Neural progenitor cell (in vitro differentiated cells): ENCODE results near the gene SAA4. TPM values are rescaled to one million over a fixed set of nuclear protein-coding genes. Genes with fewer than 3 reads are reported as not detected.

Experiments used
- DNase-seq: peaks from one replicate; pipeline ENCODE4 v3.0.0-alpha.2; 2016; ENCODE audit warnings: low spot score
- H2AFZ ChIP-seq: fragments of 200-600 bp; sonication (generic); replicated peaks from 2 replicates; pipeline ENCODE4 v1.6.1; 2016; ENCODE audit warnings: antibody characterized with exemption
- H3F3A ChIP-seq: fragments of 200-600 bp; sonication (generic); 2 replicates; pipeline ENCODE4 v1.6.1; 2016; ENCODE audit warnings: antibody characterized with exemption, low read depth
- H3K27ac ChIP-seq: fragments of 200-600 bp; sonication (generic); 2 replicates; pipeline ENCODE4 v1.5.1; 2016; ENCODE audit warnings: mild to moderate bottlenecking
- H3K27me3 ChIP-seq: fragments of 200-600 bp; sonication (generic); 2 replicates; pipeline ENCODE4 v1.6.1; 2016; ENCODE audit warnings: mild to moderate bottlenecking, moderate library complexity
- H3K36me3 ChIP-seq: fragments of 200-600 bp; sonication (generic); 2 replicates; pipeline ENCODE4 v1.5.1; 2016
- H3K4me1 ChIP-seq: fragments of 200-600 bp; sonication (generic); 2 replicates; pipeline ENCODE4 v1.6.1; 2016; ENCODE audit warnings: mixed run types
- H3K4me2 ChIP-seq: fragments of 200-600 bp; sonication (generic); 2 replicates; pipeline ENCODE4 v1.6.1; 2016
- H3K4me3 ChIP-seq: fragments of 200-600 bp; sonication (generic); 2 replicates; pipeline ENCODE4 v1.5.1; 2016
- H3K79me2 ChIP-seq: fragments of 200-600 bp; sonication (generic); 2 replicates; pipeline ENCODE4 v1.6.1; 2016; ENCODE audit warnings: low read depth
- H3K9ac ChIP-seq: fragments of 200-600 bp; sonication (generic); 2 replicates; pipeline ENCODE4 v1.6.1; 2016
- H3K9me3 ChIP-seq: fragments of 200-600 bp; sonication (generic); 2 replicates; pipeline ENCODE4 v1.5.1; 2016; ENCODE audit warnings: low read depth
- H4K20me1 ChIP-seq: fragments of 200-600 bp; sonication (generic); 2 replicates; pipeline ENCODE4 v1.6.1; 2016; ENCODE audit warnings: low read depth
- H3K27ac Mint-ChIP-seq: 3 replicates; pipeline ENCODE4 v1.8.0; 2021; ENCODE audit warnings: mixed read lengths
- H3K27me3 Mint-ChIP-seq: 2 replicates; pipeline ENCODE4 v1.8.0; 2022; ENCODE audit warnings: low read depth, mild to moderate bottlenecking, inconsistent platforms, moderate library complexity, mixed read lengths; ENCODE audit not compliant: insufficient read depth
- H3K36me3 Mint-ChIP-seq: 3 replicates; pipeline ENCODE4 v1.8.0; 2021; ENCODE audit warnings: mixed read lengths
- H3K4me1 Mint-ChIP-seq: 3 replicates; pipeline ENCODE4 v1.8.0; 2021; ENCODE audit warnings: mixed read lengths
- H3K4me3 Mint-ChIP-seq: 3 replicates; pipeline ENCODE4 v1.8.0; 2021; ENCODE audit warnings: mild to moderate bottlenecking, moderate library complexity, mixed read lengths
- H3K9me3 Mint-ChIP-seq: 3 replicates; pipeline ENCODE4 v1.8.0; 2020; ENCODE audit warnings: mixed read lengths
- CTCF ChIP-seq: fragments of 200-600 bp; sonication (generic); IDR thresholded peaks from 2 replicates; pipeline ENCODE4 v1.5.1; 2017; ENCODE audit warnings: antibody characterized with exemption, mild to moderate bottlenecking
- EZH2 ChIP-seq: fragments of 200-600 bp; sonication (generic); IDR thresholded peaks from 2 replicates; pipeline ENCODE4 v1.6.1; 2017; ENCODE audit warnings: antibody characterized with exemption, mild to moderate bottlenecking, moderate library complexity
- EZH2phosphoT487 ChIP-seq: fragments of 200-600 bp; sonication (generic); IDR thresholded peaks from 2 replicates; pipeline ENCODE4 v1.6.1; 2017; ENCODE audit warnings: antibody characterized with exemption
- total RNA-seq: library from RNA; depleted of rRNA; stranded (reverse); fragments of >200 nt; gene quantifications from 2 replicates; pipeline ENCODE4 v1.2.3, GENCODE V29; 2015; ENCODE audit warnings: low replicate concordance

Gene SAA4
- total RNA-seq, 1 donor from 2014 or later: not detected

GRCh38 chr11:18229501-18229900 is 7.1 kb downstream of the SAA4 start:
- Histone ChIP-seq H3K36me3 (no peaks in the 10 kb centered on the region), H3K4me1 (no peaks in the 10 kb centered on the region), H3F3A (no peaks in the 10 kb centered on the region), H4K20me1 (no peaks in the 10 kb centered on the region), H3K9ac (no peak overlapping the region), H3K9me3 (no peaks in the 10 kb centered on the region), H3K4me3 (no peak overlapping the region), H3K27ac (no peak overlapping the region), H3K79me2 (no peaks in the 10 kb centered on the region), H2AFZ (no peak overlapping the region), H3K27me3 (no peaks in the 10 kb centered on the region), H3K4me2 (no peak overlapping the region)
- H3K27ac Mint-ChIP-seq: no peak overlapping the region
- no peak for DNase-seq
- H3K9me3 Mint-ChIP-seq: no peaks in the 10 kb centered on the region
- H3K36me3 Mint-ChIP-seq: no peaks in the 10 kb centered on the region
- H3K27me3 Mint-ChIP-seq: no peaks in the 10 kb centered on the region
- H3K4me3 Mint-ChIP-seq: no peak overlapping the region
- H3K4me1 Mint-ChIP-seq: no peaks in the 10 kb centered on the region
- TF ChIP-seq EZH2phosphoT487 (no peak), CTCF (no peak), EZH2 (no peak)

- TF ChIP-seq EZH2 (no peak), EZH2phosphoT487 (no peak), CTCF (no peak)
Observed at GRCh38 chr11:18225913-18226312, 10.7 kb downstream of the SAA4 start.

GRCh38 chr11:18223591-18224387 is 12.8 kb downstream of the SAA4 start:
- no peak overlapping the region for H3K4me3 Mint-ChIP-seq
- H3K36me3 Mint-ChIP-seq: no peaks in the 10 kb centered on the region
- H3K27me3 ChIP-seq: peaks cover 3% of the 10 kb centered on the region
- H3K27me3 Mint-ChIP-seq: peaks cover 5% of the 10 kb centered on the region
- no peak overlapping the region for H3K27ac ChIP-seq
- H3K9me3 Mint-ChIP-seq: peaks cover 2% of the 10 kb centered on the region
- H3K9ac ChIP-seq: no peak overlapping the region
- no peak for DNase-seq
- H3K4me1 Mint-ChIP-seq: no peaks in the 10 kb centered on the region
- H3K4me1 ChIP-seq: no peaks in the 10 kb centered on the region
- H2AFZ ChIP-seq: no peak overlapping the region
- no peaks in the 10 kb centered on the region for H3K9me3 ChIP-seq
- no peak overlapping the region for H3K4me2 ChIP-seq
- no peaks in the 10 kb centered on the region for H4K20me1 ChIP-seq
- TF ChIP-seq EZH2phosphoT487 (no peak), CTCF (no peak), EZH2 (no peak)
- H3K79me2 ChIP-seq: no peaks in the 10 kb centered on the region
- no peaks in the 10 kb centered on the region for H3F3A ChIP-seq
- H3K27ac Mint-ChIP-seq: no peak overlapping the region
- H3K36me3 ChIP-seq: no peaks in the 10 kb centered on the region
- H3K4me3 ChIP-seq: no peak overlapping the region

More at GRCh38 chr11:18225913-18226312, 10.7 kb downstream of the SAA4 start:
- no peaks in the 10 kb centered on the region for H3K36me3 Mint-ChIP-seq
- no peak overlapping the region for H3K27ac Mint-ChIP-seq
- Histone ChIP-seq H3K9ac (no peak overlapping the region), H3K4me3 (no peak overlapping the region), H3K36me3 (no peaks in the 10 kb centered on the region), H3K4me1 (no peaks in the 10 kb centered on the region), H3F3A (no peaks in the 10 kb centered on the region), H2AFZ (no peak overlapping the region), H3K27me3 (no peaks in the 10 kb centered on the region), H3K79me2 (no peaks in the 10 kb centered on the region), H3K27ac (no peak overlapping the region), H4K20me1 (no peaks in the 10 kb centered on the region), H3K9me3 (no peaks in the 10 kb centered on the region), H3K4me2 (no peak overlapping the region)
- H3K27me3 Mint-ChIP-seq: peaks cover 5% of the 10 kb centered on the region
- H3K4me3 Mint-ChIP-seq: no peak overlapping the region
- peaks cover 2% of the 10 kb centered on the region for H3K9me3 Mint-ChIP-seq
- no peak for DNase-seq
- no peaks in the 10 kb centered on the region for H3K4me1 Mint-ChIP-seq
